Measurements from ENCODE around the gene PTPN4.

PTPN4 gene

DNA sequence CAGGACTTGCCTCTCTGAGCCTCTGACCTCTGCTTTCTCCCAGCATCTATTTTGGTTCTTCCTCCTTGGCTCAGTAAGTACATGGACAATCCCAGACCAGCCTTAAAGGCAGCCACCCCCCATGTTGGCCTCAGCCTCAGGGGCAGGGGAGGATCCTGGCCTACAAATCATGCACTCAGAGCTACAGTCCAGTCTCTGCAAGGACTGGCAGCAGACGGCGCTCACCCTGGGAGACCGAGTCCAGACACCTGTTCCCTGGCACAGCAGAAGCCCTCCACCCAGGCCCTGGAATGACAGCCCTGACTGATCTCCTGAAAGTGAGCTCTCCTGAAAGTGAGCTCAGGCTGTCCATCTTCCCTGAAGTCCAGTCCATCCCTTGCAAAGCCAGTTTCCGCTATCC, 25.7 kb upstream of the PTPN4 start:
- DNase-seq (ENCODE audit: low read depth in 3 of 3), result no peak

GRCh38 chr2:119735565-119735964, 24.2 kb upstream of the PTPN4 start:
- DNase-seq (ENCODE audit: low read depth in 3 of 3), result no peak

- no peak for DNase-seq (ENCODE audit: low read depth in 3 of 3)
These were observed 23.7 kb upstream of the PTPN4 start for GRCh38 chr2:119736021-119736420.

- DNase-seq (ENCODE audit: low read depth in 3 of 3), result no peak
These were observed 20.0 kb upstream of the PTPN4 start for GRCh38 chr2:119739580-119740255.

- no peak for DNase-seq (ENCODE audit: low read depth in 3 of 3)
These were observed 18.7 kb upstream of the PTPN4 start for GRCh38 chr2:119741001-119741400.

DNA sequence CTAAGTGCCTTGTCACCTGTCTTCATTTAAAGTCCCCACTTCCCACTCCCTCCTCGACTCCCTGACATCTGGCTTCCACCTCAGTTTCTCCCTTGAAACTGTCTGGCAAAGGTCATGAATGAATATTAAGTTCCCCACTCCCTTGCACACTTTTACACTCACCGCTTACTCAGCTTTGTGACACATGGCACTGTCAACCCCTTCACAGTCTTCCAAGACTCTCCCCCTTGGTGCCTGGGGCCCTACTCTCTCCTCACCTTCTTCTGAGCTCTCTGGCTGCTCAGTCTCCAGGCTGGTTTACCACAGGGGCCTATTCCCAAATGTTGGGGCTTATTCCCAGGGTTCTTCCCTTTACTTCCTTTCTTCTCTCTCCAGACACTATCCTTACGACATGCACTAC, 17.9 kb upstream of the PTPN4 start:
- DNase-seq (ENCODE audit: low read depth in 3 of 3), result no peak

- no peak for DNase-seq (ENCODE audit: low read depth in 3 of 3)
These were observed 15.3 kb upstream of the PTPN4 start for GRCh38 chr2:119744335-119744939.

DNA sequence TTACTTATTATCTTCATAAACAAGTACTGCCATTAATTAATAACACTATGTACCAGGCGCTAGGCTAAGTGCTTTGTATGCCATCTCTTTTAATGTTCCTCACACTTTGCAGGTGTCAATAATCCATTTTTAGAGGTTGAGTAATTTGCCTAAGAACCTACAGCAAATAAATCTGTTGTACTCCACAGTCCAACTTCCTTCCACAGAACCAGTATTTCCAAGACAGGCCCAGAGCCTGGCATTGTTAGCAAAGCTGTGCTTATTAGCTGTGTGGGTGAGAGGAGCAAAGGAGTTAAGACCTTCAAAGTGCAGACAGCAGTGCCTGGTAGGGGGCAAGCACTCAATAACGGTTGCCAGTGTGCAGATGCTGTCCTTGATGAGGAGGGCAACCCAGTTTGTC, 14.2 kb upstream of the PTPN4 start:
- DNase-seq (ENCODE audit: low read depth in 3 of 3), result no peak

- no peak for DNase-seq (ENCODE audit: low read depth in 3 of 3)
These were observed 12.7 kb upstream of the PTPN4 start for GRCh38 chr2:119746836-119747686.

DNA sequence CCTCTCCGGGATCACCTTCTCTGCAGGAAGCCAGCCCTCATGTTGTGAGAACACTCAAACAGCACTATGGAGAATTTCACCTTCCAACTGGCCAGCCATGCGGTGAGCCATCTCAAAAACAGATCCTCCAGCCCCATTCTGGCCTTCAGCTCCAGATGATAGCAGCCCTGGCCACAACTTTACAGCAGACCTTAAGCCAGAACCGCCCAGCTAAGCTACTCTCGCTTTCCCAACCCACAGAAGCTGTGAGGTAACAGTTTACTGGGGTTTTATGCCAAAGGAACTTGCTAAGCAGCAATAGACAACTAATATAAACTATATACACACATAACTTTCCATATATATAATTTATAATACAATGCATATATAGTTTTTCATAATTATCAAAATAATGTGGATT, 11.6 kb upstream of the PTPN4 start:
- DNase-seq (ENCODE audit: low read depth in 3 of 3), result no peak

GRCh38 chr2:119749477-119750012, 10.2 kb upstream of the PTPN4 start:
- no peak for DNase-seq (ENCODE audit: low read depth in 3 of 3)

DNA sequence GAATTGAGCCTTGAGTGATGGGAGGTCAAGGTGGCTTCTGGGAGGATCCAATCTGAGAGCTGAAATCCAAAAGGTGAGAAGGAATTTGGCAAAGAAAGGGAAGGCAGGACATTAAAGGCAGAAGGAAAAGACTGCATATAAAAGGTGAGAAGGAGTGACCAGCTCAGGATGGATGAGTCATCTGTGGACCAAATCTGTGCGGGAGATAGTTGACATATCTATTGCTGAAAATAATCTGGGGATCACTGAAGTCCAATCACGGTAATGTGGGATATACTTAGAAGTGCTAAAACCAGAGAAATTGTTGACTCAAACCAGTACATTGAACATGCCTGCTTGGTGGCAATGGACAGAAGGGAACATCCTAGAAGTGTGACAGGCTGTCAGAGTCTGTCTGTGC, 8.0 kb upstream of the PTPN4 start:
- DNase-seq (ENCODE audit: low read depth in 3 of 3), result no peak

DNA sequence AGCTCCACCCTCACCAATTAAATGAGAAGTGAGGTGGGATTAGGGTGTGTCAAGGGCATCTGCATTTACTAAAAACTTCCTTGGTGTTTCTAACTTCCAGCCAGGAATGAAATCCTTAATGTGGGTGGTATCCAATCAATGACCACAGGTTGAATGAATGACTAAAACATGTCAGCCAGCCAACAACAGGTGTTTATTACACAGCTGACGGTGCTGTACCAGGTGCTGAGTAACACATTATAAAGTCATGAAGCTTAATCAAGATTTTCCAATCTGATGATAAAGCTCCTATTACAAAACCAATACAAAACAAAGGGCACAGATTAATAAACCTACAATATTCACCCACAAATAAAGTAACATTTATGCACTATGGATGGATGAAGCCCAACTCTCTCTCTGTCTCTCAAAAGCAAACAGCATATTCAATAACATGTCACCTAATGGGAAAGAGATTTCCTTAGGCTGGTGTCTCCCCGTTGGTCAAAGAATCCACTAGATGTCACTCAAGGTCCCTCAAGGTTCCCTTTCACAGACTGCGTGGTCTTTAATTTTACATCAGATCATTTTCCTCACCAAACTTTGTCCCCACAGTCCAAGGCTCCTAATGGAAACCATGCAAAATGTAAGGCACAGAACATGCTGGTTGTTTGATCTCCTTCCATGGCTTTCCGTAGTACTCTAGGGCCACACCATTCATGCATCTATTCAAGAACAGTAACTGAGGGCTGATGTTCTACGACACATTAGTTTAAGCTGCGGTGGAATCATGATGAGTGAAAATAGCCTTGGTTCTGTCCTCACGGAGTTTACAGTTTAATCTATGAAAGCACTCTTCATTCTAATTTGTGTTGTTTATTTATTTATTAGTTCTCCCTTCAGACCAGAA, 6.4 kb upstream of the PTPN4 start:
- no peak for DNase-seq (ENCODE audit: low read depth in 3 of 3)

- DNase-seq (ENCODE audit: low read depth in 3 of 3), result no peak
These were observed 5.8 kb upstream of the PTPN4 start for GRCh38 chr2:119753930-119754321.

DNA sequence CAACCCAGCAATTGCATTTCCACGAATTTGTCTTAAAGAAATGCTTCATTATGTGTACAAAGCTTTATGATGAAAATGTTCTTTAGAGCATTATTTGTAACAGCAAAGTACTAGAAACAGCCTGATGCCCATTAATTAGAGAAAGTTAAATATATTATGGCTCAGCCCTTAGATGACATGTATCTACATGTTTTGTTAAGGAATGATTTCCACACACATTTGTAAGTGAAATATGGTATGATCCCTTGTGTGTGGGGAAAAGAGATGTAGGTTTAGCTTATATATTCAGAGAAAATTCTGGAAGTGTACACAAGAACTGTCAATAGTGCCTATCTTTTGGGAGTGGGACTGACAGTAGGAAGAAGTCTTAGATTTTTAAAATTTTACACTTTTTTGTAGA, 3.8 kb upstream of the PTPN4 start:
- no peak for DNase-seq (ENCODE audit: low read depth in 3 of 3)

DNA sequence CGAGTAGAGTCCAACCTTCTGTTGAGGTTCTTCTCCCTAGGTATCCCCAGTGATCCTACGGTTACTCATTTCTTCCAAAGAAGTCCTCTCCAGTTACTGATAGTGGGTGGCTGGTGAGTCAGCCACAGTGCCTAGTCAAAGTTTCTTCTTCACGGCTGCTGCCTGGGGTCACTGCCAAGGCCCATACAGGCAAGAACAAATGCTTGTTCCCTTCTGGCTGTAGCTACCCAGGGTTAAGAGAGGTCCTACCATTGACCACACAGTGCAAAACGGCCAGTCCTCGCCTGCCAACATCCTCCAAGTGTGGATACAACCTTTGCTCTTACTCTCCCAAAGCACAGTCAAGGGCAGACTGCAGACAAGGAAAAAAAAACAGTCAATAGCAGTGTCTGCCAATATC, 2.9 kb upstream of the PTPN4 start:
- DNase-seq (ENCODE audit: low read depth in 3 of 3), result peak in 1 of 3 experiments; percentile 30

GRCh38 chr2:119758881-119759450, 756 bp upstream of the PTPN4 start:
- DNase-seq (ENCODE audit: low read depth in 3 of 3), result no peak

GRCh38 chr2:119760237-119760955, 674 bp downstream of the PTPN4 start:
- DNase-seq (ENCODE audit: low read depth in 3 of 3), result no peak

- no peak for DNase-seq (ENCODE audit: low read depth in 3 of 3)
These were observed 1.2 kb downstream of the PTPN4 start for GRCh38 chr2:119760956-119761275.

- DNase-seq (ENCODE audit: low read depth in 3 of 3), result no peak
These were observed 5.1 kb downstream of the PTPN4 start for GRCh38 chr2:119764832-119765231.

All from stimulated activated CD4-positive, alpha-beta T cell treated with anti-CD3 and anti-CD28 coated beads, TNF-alpha, amount 100 ng/mL, for 4 hours (primary cell).